Right hindlimb (tissue), 1 donor: ENCODE measurements around the gene GZMM.

Experiments
- DNase-seq: peaks from one replicate; pipeline ENCODE4 v3.0.0-alpha.2; 2018

The GZMM gene

GRCh38 chr19:543910-544608, at the start of gene GZMM:
Gene GZMM, plus strand, starts transcription at chr19:544053. Its CDS starts 19 bp downstream, at chr19:544072.
- no peak for DNase-seq

- DNase-seq = peak; percentile 44
Measured at GRCh38 chr19:494171-495080, 49.4 kb upstream of the GZMM start.

GRCh38 chr19:495081-495401, 48.8 kb upstream of the GZMM start:
- no peak for DNase-seq

- peak; percentile 67 for DNase-seq
Measured at GRCh38 chr19:495402-496111, 48.3 kb upstream of the GZMM start.

DNA sequence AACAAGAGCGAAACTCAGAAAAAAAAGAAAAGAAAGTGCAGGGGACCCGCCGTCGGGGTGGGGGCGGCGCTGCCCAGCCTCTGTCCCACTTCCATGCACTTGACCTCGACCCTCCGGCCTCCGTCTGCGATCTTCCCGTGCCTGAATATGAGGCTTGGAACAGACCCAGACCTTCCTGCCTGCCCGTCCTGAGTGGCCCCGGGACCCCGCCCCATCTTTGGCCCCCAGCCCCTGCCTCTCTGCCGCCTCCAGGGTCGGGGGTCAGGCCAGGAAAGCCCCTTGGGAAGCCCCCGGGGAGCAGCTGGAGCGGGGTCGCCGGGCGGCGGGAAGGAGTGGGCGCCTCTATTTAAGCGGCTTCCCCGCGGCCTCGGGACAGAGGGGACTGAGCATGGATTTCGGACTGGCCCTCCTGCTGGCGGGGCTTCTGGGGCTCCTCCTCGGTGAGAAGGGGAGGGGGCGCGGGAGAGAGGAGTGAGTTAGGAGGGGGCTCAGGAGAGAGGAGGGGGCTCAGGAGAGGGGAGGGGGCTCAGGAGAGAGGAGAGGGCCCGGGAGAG, 47.7 kb upstream of the GZMM start, which contains the start of gene MADCAM1:
TSS of gene MADCAM1 (plus strand) at position 375 of the 554 bp plus-strand sequence. CDS start at position 389, 14 bp downstream.
- DNase-seq = peak; percentile 28

GRCh38 chr19:496986-497385, 46.9 kb upstream of the GZMM start:
- no peak for DNase-seq

GRCh38 chr19:497491-497868, 46.4 kb upstream of the GZMM start:
- DNase-seq = no peak

- DNase-seq = no peak
Measured at GRCh38 chr19:497869-498510, 45.9 kb upstream of the GZMM start.

- DNase-seq = no peak
Measured at GRCh38 chr19:498511-498891, 45.4 kb upstream of the GZMM start.

- DNase-seq = no peak
Measured at GRCh38 chr19:498977-499623, 44.8 kb upstream of the GZMM start.

- DNase-seq = peak; percentile 21
Measured at GRCh38 chr19:501646-502045, 42.2 kb upstream of the GZMM start.

DNA sequence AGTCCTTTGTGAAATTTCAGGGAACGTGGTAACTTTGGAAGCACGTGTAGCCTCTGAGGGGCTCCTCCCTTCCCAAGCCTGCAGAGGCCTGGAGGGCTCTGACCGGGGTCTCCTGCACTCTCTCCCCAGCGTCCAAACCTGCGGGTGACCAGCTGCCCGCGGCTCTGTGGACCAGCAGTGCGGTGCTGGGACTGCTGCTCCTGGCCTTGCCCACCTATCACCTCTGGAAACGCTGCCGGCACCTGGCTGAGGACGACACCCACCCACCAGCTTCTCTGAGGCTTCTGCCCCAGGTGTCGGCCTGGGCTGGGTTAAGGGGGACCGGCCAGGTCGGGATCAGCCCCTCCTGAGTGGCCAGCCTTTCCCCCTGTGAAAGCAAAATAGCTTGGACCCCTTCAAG, 39.2 kb upstream of the GZMM start:
- DNase-seq = no peak

DNA sequence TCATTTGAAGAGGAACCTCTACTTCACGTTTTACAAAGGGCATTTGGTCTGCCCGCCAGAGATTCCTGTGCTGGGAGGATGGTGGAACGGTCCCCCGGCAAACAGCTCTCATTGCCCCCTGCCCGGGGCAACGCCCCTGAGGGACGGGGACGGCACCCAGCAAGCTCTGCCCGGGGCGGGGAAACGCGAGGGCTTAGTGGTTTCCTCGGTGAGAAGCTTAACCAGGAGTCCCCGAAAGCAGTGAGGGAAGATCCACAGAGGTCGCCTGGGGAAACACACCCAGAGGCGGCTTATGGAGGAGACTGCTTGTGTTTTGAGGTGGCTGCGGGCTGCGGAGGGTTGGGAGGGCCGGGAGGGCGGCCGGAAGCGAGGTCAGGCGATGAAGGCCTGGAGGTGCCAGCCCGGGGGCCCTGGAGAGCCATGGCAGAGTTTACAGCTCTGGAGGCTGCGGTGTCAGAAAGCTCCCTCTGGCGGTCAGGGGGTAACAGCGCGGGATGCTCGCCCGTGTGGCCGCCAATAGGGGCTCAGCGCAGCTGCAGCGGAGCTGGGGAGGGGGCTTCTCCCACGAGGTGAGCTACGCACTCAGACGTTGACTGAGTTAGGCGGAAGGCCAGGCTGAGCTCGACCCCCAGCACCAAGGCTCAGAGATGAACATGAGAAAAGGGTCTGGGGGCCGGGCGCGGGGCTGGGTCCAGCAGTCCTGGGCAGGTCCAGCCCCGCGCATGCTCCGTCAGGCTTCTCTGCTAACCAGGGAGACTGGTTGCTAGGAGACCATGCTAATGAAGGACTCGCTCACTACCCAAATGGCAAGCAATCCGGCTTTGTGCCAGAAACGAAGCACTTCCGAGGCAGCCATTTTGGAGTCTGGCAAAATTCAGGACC, 37.2 kb upstream of the GZMM start:
- peak; percentile 99 for DNase-seq

GRCh38 chr19:507286-508203, 36.3 kb upstream of the GZMM start, which contains the start of gene TPGS1:
Gene TPGS1, plus strand, starts transcription at chr19:507497. Its CDS starts 10 bp downstream, at chr19:507507.
- DNase-seq = peak; percentile 85

- peak; percentile 39 for DNase-seq
Measured at GRCh38 chr19:508204-509150, 35.4 kb upstream of the GZMM start.

DNA sequence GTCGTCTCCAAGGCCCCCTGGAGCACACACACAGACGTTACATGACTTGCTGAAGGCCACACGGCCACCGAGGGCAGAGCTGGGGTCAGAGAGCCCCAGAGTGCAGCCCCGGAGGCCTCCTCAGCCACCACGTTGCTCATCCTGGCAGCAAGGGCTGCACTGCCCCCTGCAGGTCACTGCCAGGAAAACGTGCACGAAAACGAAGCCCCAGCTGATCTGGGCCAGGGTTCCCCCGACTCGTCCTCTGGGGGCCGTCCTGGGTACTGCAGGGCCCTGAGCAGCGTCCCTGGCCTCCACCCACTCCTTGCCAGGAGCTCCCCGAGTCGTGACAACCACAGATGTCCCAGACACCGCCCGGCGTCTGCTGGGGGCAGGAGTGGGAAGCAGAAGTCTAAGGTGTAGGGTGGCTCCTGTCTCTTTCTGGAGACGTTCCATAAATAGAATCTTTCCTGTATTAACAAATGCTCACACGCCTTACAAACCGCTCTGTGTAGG, 33.2 kb upstream of the GZMM start:
- peak; percentile 83 for DNase-seq

GRCh38 chr19:511101-511851, 32.6 kb upstream of the GZMM start:
- peak; percentile 75 for DNase-seq
